Loucy (cell line): Measurements from ENCODE around the gene ANO10.

Source experiments
- H2AFZ ChIP-seq: fragments of 200-600 bp; sonication (generic); 2 replicates; pipeline ENCODE4 v1.6.0; 2016; ENCODE audit warnings: antibody characterized with exemption, mild to moderate bottlenecking, low read length, moderate library complexity
- H3F3A ChIP-seq: fragments of 200-600 bp; 2 replicates; pipeline ENCODE4 v1.6.0; 2016; ENCODE audit warnings: antibody characterized with exemption, low read depth, mild to moderate bottlenecking
- H3K27me3 ChIP-seq: fragments of 200-600 bp; sonication (generic); 2 replicates; pipeline ENCODE4 v1.6.1; 2014; ENCODE audit warnings: low read length, mild to moderate bottlenecking; ENCODE audit not compliant: insufficient read depth, poor library complexity, severe bottlenecking
- H3K36me3 ChIP-seq: fragments of 200-600 bp; sonication (generic); 2 replicates; pipeline ENCODE4 v1.6.1; 2016; ENCODE audit warnings: low read length; ENCODE audit not compliant: insufficient read depth
- H3K4me1 ChIP-seq: fragments of 200-600 bp; sonication (generic); 2 replicates; pipeline ENCODE4 v1.5.1; 2014; ENCODE audit warnings: low read length, mild to moderate bottlenecking; ENCODE audit not compliant: insufficient read depth, poor library complexity, severe bottlenecking
- H3K4me2 ChIP-seq: fragments of 200-600 bp; sonication (generic); 2 replicates; pipeline ENCODE4 v1.6.0; 2014; ENCODE audit warnings: antibody characterized with exemption, low read length, low read depth, mild to moderate bottlenecking; ENCODE audit not compliant: poor library complexity, severe bottlenecking
- H3K4me3 ChIP-seq: fragments of 200-600 bp; sonication (generic); 2 replicates; pipeline ENCODE4 v1.5.1; 2014; ENCODE audit warnings: low read length, mild to moderate bottlenecking, mixed read lengths; ENCODE audit not compliant: poor library complexity, severe bottlenecking
- H3K79me2 ChIP-seq: fragments of 200-600 bp; sonication (generic); 2 replicates; pipeline ENCODE4 v1.6.1; 2014; ENCODE audit warnings: low read length; ENCODE audit not compliant: insufficient read depth
- H3K9ac ChIP-seq: fragments of 200-600 bp; sonication (generic); 2 replicates; pipeline ENCODE4 v1.6.0; 2014; ENCODE audit warnings: mild to moderate bottlenecking, low read depth, low read length, moderate library complexity; ENCODE audit not compliant: poor library complexity, severe bottlenecking
- H3K9me2 ChIP-seq: fragments of 200-600 bp; sonication (generic); replicated peaks from 2 replicates; pipeline ENCODE4 v1.6.1; 2016; ENCODE audit warnings: low read depth, low read length, mixed read lengths
- H3K9me3 ChIP-seq: fragments of 200-600 bp; sonication (generic); 2 replicates; pipeline ENCODE4 v1.6.1; 2014; ENCODE audit warnings: mild to moderate bottlenecking, antibody characterized with exemption, low read length, low read depth; ENCODE audit not compliant: insufficient read depth
- H4K20me1 ChIP-seq: fragments of 200-600 bp; sonication (generic); 2 replicates; pipeline ENCODE4 v1.6.0; 2014; ENCODE audit warnings: antibody characterized with exemption, low read length, mild to moderate bottlenecking; ENCODE audit not compliant: insufficient read depth, poor library complexity, severe bottlenecking
- CTCF ChIP-seq: fragments of 200-600 bp; sonication (generic); conservative IDR thresholded peaks from 2 replicates; pipeline ENCODE4 v1.5.1; 2014; ENCODE audit warnings: mild to moderate bottlenecking, antibody characterized with exemption, low read length
- EZH2phosphoT487 ChIP-seq: fragments of 200-600 bp; IDR thresholded peaks from 2 replicates; pipeline ENCODE4 v1.6.1; 2018; ENCODE audit warnings: antibody characterized with exemption, mild to moderate bottlenecking, moderate library complexity, borderline replicate concordance

Gene ANO10

GRCh38 chr3:43345246-43345645, 276.6 kb downstream of the ANO10 start:
- no peaks in the 10 kb centered on the region for H3F3A ChIP-seq
- no peaks in the 10 kb centered on the region for H3K79me2 ChIP-seq
- H2AFZ ChIP-seq = no peak overlapping the region
- H4K20me1 ChIP-seq = no peaks in the 10 kb centered on the region
- H3K27me3 ChIP-seq = no peaks in the 10 kb centered on the region
- peaks cover 38% of the 10 kb centered on the region for H3K4me1 ChIP-seq
- TF ChIP-seq EZH2phosphoT487 (no peak), CTCF (no peak)
- H3K4me2 ChIP-seq = no peak overlapping the region
- no peaks in the 10 kb centered on the region for H3K9me2 ChIP-seq
- no peak overlapping the region for H3K9ac ChIP-seq
- no peak overlapping the region for H3K4me3 ChIP-seq
- H3K36me3 ChIP-seq = peaks cover 76% of the 10 kb centered on the region
- no peaks in the 10 kb centered on the region for H3K9me3 ChIP-seq

- peaks cover 76% of the 10 kb centered on the region for H3K36me3 ChIP-seq
- no peak overlapping the region for H3K4me2 ChIP-seq
- no peaks in the 10 kb centered on the region for H3K79me2 ChIP-seq
Observed at GRCh38 chr3:43344520-43344919, 277.3 kb downstream of the ANO10 start.

GRCh38 chr3:43343815-43344214, 278.0 kb downstream of the ANO10 start:
- H3K4me3 ChIP-seq = no peak overlapping the region

More at GRCh38 chr3:43344520-43344919, 277.3 kb downstream of the ANO10 start:
- H3K9ac ChIP-seq = no peak overlapping the region
- no peaks in the 10 kb centered on the region for H3K27me3 ChIP-seq
- no peak overlapping the region for H2AFZ ChIP-seq
- no peak for TF ChIP-seq CTCF
- no peak for TF ChIP-seq EZH2phosphoT487
- no peaks in the 10 kb centered on the region for H3F3A ChIP-seq
- H3K4me1 ChIP-seq = peaks cover 36% of the 10 kb centered on the region
- no peaks in the 10 kb centered on the region for H3K9me3 ChIP-seq
- H4K20me1 ChIP-seq = no peaks in the 10 kb centered on the region
- no peak overlapping the region for H3K4me3 ChIP-seq
- H3K9me2 ChIP-seq = no peaks in the 10 kb centered on the region

More at GRCh38 chr3:43343815-43344214, 278.0 kb downstream of the ANO10 start:
- Histone ChIP-seq H3K9ac (no peak overlapping the region), H4K20me1 (no peaks in the 10 kb centered on the region), H3K27me3 (peaks cover under 1% of the 10 kb centered on the region), H3K9me3 (peaks cover 4% of the 10 kb centered on the region), H3K36me3 (peaks cover 74% of the 10 kb centered on the region), H3K4me1 (peaks cover 28% of the 10 kb centered on the region), H3K79me2 (0 out of 2 replicates have a peak, but pooled peaks cover 6% of the 10 kb centered on the region), H2AFZ (no peak overlapping the region), H3F3A (no peaks in the 10 kb centered on the region), H3K4me2 (no peak overlapping the region), H3K9me2 (no peaks in the 10 kb centered on the region)
- TF ChIP-seq EZH2phosphoT487 (no peak), CTCF (no peak)
